Heart right ventricle (tissue), 16 donors: ENCODE results near the gene SHKBP1. TPM values are rescaled to one million over a fixed set of nuclear protein-coding genes. Genes with fewer than 3 reads are reported as not detected.

Experiments used
- ATAC-seq, 8 donors: fragments of 200-7000 bp; cut with Tn5 transposase; one replicate each; pipeline ENCODE4 v1.9.1; 2020; ENCODE audit warnings: mild to moderate bottlenecking in 8 of 8, moderate library complexity in 8 of 8, moderate number of reproducible peaks in 1 of 8
- DNase-seq, 2 donors: peaks; one replicate each; pipeline ENCODE4 v3.0.0-alpha.2; 2020
- H3K27ac ChIP-seq, 10 donors: fragments of 200-600 bp; sonication (generic) in 2 of 10; one replicate each; pipeline versions ENCODE4 v1.5.0 to v1.8.0; 2020 to 2022; ENCODE audit warnings: mild to moderate bottlenecking in 3 of 10
- H3K27me3 ChIP-seq, 7 donors: fragments of 200-600 bp; one replicate each; pipeline ENCODE4 v1.8.0; 2021 to 2022; ENCODE audit warnings: mild to moderate bottlenecking in 2 of 7
- H3K36me3 ChIP-seq, 9 donors: fragments of 200-600 bp; sonication (generic) in 1 of 9; one replicate each; pipeline versions ENCODE4 v1.5.0 to v1.8.0; 2020 to 2022; ENCODE audit warnings: mild to moderate bottlenecking in 2 of 9
- H3K4me1 ChIP-seq, 9 donors: fragments of 200-600 bp; sonication (generic) in 1 of 9; one replicate each; pipeline versions ENCODE4 v1.5.0 to v1.8.0; 2020 to 2022; ENCODE audit warnings: mild to moderate bottlenecking in 4 of 9
- H3K4me3 ChIP-seq, 10 donors: fragments of 200-600 bp; sonication (generic) in 2 of 10; one replicate each; pipeline versions ENCODE4 v1.5.0 to v1.8.0; 2020 to 2022; ENCODE audit warnings: mild to moderate bottlenecking in 7 of 10, moderate library complexity in 2 of 10
- H3K9me3 ChIP-seq, 11 donors: fragments of 200-600 bp in 10 of 11; sonication (generic) in 2 of 11; one replicate each; pipeline versions ENCODE4 v1.5.0 to v1.8.0; 2013 to 2022; ENCODE audit warnings: mild to moderate bottlenecking in 2 of 11, control low read depth in 1 of 11, moderate library complexity in 1 of 11
- CTCF ChIP-seq, 9 donors: fragments of 200-600 bp; sonication (generic) in 2 of 9; IDR thresholded peaks; one replicate each; pipeline versions ENCODE4 v1.5.0 to v1.8.0; 2021 to 2022; ENCODE audit warnings: antibody characterized with exemption in 9 of 9, mild to moderate bottlenecking in 5 of 9, moderate library complexity in 1 of 9
- WGBS, 2 donors: extraction: QIAGEN DNeasy Blood & Tissue Kit; methylation state at CpG; one replicate each; pipeline ENCODE4 v1.1.7; 2013; ENCODE audit warnings: inconsistent platforms in 1 of 2; 5-methylcytosine and 5-hydroxymethylcytosine counted together
- intact Hi-C, 10 donors: fragments of 100-400 bp; cut with DNase I; formaldehyde crosslinking; loops; one replicate each; pipeline versions ENCODE4 v1.11.1 to v1.14.2; 2022
- polyA plus RNA-seq, 2 donors: library from polyadenylated mRNA; stranded (reverse); fragments of 200-250 nt; gene quantifications; one replicate each; pipeline ENCODE4 v1.2.3, GENCODE V29; 2013
- total RNA-seq, 10 donors: library from RNA; stranded (reverse); fragmentation: NEBNext Ultra II Directional in 3 of 10; extraction: Animal tissue kit (Norgen Biotek cat#: 25700) in 3 of 10; gene quantifications; one replicate each; pipeline versions ENCODE4 v1.2.1 to v1.2.4, GENCODE V29; 2021 to 2023
- donor health status: Arrhythmogenic right ventricular cardiomyopathy.
- donor health status: ischemic (EF 13 %, LVEDD 7.1; RV severe dilation, severe dysfunction).
- donor health status: healthy with polysubstance abuse.
- donor health status: DM: no; HTN: yes; CAD: no.
- donor health status: DM: no; HTN: no; CAD: no.
- donor health status: ischemic (EF 25% LVEDD 6.9; RV normal size, moderate dysfunction).
- donor health status: ischemic (EF 25% LVEDD 5.7; RV mildly dilated, moderate dysfunction).
- donor health status: healthy.
- donor health status: DM: yes; HTN: yes; CAD: no.
- donor health status: Ischemic cardiomyopathy.
- donor health status: ischemic (EF 35%, LVEDD 5.7; RV mildly dilated, moderate dysfunction).
- donor health status: nonischemic (EF 11% LVEDD 7.7; RV severe dilation, severe dysfunction).
- donor health status: DM: yes; HTN: yes; CAD: no.
- donor health status: PGD.
- donor health status: ischemic (EF 29% LVEDD 5.4; RV normal size, mild dysfunction).
- donor health status: nonischemic (EF 23%, LVEDD 6.1; RV moderate dilation, normal function).

Gene SHKBP1
- total and polyA plus RNA-seq, 12 donors: 12.0 to 43.1 (median 16.4) TPM

DNA sequence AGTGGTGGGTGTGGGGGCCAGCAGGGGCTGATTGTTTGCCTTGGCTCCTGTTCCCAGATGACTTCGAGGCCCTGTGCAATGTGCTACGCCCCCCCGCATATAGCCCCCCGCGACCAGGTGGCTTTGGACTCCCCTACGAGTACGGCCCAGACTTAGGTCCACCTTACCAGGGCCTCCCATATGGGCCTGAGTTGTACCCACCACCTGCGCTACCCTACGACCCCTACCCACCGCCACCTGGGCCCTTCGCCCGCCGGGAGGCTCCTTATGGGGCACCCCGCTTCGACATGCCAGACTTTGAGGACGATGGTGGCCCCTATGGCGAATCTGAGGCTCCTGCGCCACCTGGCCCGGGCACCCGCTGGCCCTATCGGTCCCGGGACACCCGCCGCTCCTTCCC is 50.2 kb downstream of the SHKBP1 start:
- no peak overlapping the region for H3K4me3 ChIP-seq
- H3K4me1 ChIP-seq: peaks cover 0 to 11% (median 0%) of the 10 kb centered on the region in 9 donors
- WGBS, 2 donors: 93 to 94% methylated on average over 24 of the region's 24 CpGs
- no peak overlapping the region for H3K27ac ChIP-seq
- no peak for TF ChIP-seq CTCF (IDR thresholded peaks at IDR 0.05)
- intact Hi-C loops: no loop called here
- peaks cover 0 to 86% (median 36%) of the 10 kb centered on the region in 9 donors for H3K36me3 ChIP-seq
- ATAC-seq (peak in 1 of 8 donors; percentile 12), DNase-seq (no peak)
- no peaks in the 10 kb centered on the region for H3K27me3 ChIP-seq
- H3K9me3 ChIP-seq: no peaks in the 10 kb centered on the region

- Histone ChIP-seq H3K27me3 (no peaks in the 10 kb centered on the region), H3K4me1 (peaks cover 0 to 11% (median 0%) of the 10 kb centered on the region in 9 donors), H3K9me3 (no peaks in the 10 kb centered on the region), H3K27ac (no peak overlapping the region), H3K36me3 (peaks cover 0 to 78% (median 29%) of the 10 kb centered on the region in 9 donors), H3K4me3 (no peak overlapping the region)
- WGBS, 2 donors: 91 to 93% methylated on average over 39 of the region's 39 CpGs
- DNase-seq (no peak), ATAC-seq (peak in 1 of 8 donors; percentile 36)
- TF ChIP-seq CTCF (IDR thresholded peaks at IDR 0.05): no peak
- intact Hi-C loops: no loop called here
Observed at GRCh38 chr19:40627486-40628279, 51.0 kb downstream of the SHKBP1 start.

DNA sequence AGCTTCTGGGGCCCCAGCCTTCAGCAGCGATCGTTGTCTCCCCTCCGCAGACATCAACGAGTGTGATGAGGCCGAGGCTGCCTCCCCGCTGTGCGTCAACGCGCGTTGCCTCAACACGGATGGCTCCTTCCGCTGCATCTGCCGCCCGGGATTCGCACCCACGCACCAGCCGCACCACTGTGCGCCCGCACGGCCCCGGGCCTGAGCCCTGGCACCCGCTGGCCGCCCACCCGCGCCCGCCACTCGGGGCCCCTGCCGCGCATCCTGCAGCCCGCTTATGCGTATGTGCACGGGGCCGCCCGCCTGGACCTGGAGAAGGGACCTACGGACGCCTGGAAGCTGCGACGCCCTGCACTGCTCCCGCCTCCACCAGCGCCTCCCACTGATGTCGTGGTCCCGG is 52.7 kb downstream of the SHKBP1 start:
- Histone ChIP-seq H3K36me3 (peaks cover 0 to 62% (median 20%) of the 10 kb centered on the region in 9 donors), H3K27ac (no peak overlapping the region), H3K9me3 (no peaks in the 10 kb centered on the region), H3K4me1 (peaks cover 0 to 18% (median 6%) of the 10 kb centered on the region in 9 donors), H3K27me3 (no peaks in the 10 kb centered on the region), H3K4me3 (no peak overlapping the region)
- DNase-seq: no peak
- intact Hi-C loops: no loop called here
- WGBS, 2 donors: 95 to 96% methylated on average over 38 to 42 of the region's 42 CpGs
- no peak for ATAC-seq
- TF ChIP-seq CTCF (IDR thresholded peaks at IDR 0.05): no peak

- Histone ChIP-seq H3K27me3 (no peaks in the 10 kb centered on the region), H3K4me1 (peaks cover 0 to 19% (median 7%) of the 10 kb centered on the region in 9 donors), H3K9me3 (no peaks in the 10 kb centered on the region), H3K27ac (peak overlapping the region in 4 of 10 donors; percentile 13 to 57 (median 40)), H3K4me3 (no peak overlapping the region), H3K36me3 (peaks cover 0 to 49% (median 16%) of the 10 kb centered on the region in 9 donors)
- WGBS, 2 donors: 64 to 68% methylated on average over 16 of the region's 16 CpGs
- ATAC-seq (peak in 5 of 8 donors; percentile 2 to 21 (median 8)), DNase-seq (no peak)
- TF ChIP-seq CTCF (IDR thresholded peaks at IDR 0.05): no peak
- intact Hi-C loops: loop anchor here in 7 of 10 donors (2.0 to 10.0 kb wide), 9 partner anchors 26 to 326 kb away; partner anchors contain the start of genes BLVRB (in 1 of the 7) and SPTBN4 (in 1 of the 7)
Observed at GRCh38 chr19:40630571-40631160, 54.0 kb downstream of the SHKBP1 start.
